HG03064 (cell line): ENCODE measurements around the gene CSGALNACT2.
"Not testable (repeated sequence)": the region's sequence is repeated elsewhere in the genome, so short reads cannot be mapped to it uniquely, and the experiment has no call there.

Source experiments
- ATAC-seq: cut with Tn5 transposase; IDR thresholded peaks from one replicate; pipeline ENCODE4 v1.9.1; 2021; ENCODE audit warnings: low read depth; ENCODE audit not compliant: unreplicated experiment

The CSGALNACT2 gene

DNA sequence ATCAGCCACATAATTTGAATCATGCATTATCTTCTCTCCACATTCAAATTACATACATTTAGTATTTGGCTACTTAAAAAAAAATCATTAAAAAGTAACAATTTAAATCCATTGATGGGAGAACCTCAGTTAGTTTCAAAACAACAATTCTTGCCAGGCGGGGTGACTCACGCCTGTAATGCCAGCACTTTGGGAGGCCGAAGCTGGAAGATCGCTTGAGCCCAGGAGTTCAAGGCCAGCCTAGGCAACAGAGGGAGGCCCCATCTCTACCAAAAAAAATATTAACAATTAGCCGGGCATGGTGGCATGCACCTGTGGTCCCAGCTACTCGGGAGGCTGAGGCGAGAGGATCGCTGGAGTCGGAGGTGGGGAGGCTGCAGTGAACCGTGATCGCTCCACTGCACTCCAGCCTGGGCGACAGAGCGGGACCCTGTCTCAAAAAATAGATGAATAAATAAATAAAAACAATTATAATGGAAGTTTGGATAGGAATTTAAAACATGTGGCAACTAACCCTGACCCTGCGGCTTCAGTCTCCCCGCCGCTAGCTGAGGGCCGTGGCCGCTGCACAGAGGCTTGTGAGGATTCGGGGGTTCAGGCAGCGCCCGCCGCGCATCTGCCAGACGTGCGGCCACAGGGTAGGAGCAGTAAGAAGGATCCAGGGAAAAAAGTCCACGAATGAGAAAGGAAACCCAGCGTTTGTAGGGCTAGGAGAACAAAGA is 1.1 kb upstream of the CSGALNACT2 start:
- ATAC-seq = no peak

DNA sequence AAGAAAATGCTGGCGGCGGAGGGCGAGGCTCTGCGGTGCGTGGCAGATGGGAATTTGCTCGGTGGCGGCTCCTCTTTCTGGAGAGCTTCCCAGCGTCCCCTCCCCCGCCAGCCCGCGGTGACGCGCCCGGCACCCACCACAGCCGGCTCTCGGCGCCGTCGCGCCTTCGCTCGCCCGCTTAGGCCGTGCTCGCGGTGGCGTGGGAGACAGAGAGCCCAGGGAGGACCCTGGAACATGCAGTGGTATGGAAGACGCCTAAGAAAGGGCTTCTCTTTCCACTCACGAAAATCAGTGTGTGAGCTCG is 576 bp upstream of the CSGALNACT2 start:
- peak; percentile 18 for ATAC-seq

DNA sequence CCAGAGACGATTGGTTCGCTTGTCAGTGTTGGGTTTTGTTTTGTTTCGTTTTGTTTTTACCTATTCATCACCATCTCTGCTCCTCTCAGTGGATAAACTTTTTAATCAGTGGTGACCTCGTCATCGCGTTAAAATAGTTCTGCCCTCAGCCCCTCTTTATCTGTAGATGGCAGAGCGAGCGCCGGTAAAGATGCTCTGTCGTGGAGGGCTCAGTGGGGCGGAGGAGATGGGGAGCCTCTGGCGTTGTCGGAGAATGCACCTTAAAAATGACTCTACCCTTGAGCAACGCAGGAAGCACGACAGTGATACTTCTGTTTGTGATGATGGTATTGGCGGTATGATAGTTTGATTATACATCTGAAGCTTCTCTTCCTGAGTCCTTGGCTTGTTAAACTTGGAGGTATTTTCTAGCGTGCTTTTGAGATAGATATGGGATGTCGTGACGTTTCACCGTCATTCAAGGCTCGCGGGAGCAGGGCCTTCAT is 554 bp downstream of the CSGALNACT2 start:
- ATAC-seq = peak; percentile 20

DNA sequence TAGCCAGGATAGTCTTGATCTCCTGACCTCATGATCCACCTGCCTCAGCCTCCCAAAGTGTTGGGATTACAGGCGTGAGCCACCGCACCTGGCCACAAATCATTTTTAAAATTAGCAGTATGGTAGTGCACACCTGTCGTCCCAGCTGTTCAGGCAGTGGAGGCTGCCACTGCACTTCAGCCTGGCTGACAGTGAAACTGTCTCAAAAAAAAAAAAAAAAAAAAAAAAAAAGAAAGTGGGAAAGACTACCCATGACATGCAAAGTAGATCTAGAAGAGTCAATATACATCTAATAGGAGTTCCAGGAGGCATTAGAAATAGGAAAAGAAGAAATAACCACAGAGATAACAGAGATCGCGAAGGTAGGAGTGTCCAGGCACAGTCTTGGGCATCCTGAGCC is 3.2 kb downstream of the CSGALNACT2 start:
- ATAC-seq = no peak

DNA sequence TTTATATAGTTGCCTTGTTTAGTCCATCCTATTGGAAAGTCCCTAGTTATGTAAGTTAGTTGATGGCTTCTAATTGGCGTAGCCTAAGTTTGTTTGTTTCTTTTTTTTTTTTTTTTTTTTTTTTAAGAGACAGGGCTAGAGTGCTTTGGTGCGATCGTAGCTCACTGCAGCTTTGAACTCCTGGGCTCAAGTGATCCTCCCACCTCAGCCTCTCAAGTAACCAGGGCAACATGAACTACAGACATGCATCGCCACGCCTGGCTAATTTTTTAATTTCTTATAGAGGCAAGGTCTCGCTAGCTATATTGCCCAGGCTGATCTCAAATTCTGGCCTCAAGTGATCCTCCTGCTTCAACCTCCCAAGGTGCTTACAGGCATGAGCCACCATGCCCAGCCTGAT is 7.1 kb downstream of the CSGALNACT2 start:
- ATAC-seq = no peak

DNA sequence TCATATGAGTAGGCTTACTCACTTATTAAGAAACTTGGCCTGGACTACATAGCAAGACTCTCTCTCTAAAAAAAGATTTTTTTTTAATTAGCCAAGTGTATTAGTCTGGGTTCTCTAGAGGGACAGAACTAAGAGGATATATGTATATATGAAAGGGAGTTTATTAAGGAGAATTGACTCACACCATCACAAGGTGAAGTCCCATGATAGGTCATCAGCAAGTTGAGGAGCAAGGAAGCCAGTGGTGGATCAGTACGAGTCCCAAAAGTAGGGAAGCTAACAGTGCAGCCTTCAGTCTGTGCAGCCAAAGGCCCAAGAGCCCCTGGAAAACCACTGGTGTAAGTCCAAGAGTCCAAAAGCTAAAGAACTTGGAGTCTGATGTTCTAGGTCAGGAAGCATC is 7.7 kb downstream of the CSGALNACT2 start:
- ATAC-seq = not testable (repeated sequence)

DNA sequence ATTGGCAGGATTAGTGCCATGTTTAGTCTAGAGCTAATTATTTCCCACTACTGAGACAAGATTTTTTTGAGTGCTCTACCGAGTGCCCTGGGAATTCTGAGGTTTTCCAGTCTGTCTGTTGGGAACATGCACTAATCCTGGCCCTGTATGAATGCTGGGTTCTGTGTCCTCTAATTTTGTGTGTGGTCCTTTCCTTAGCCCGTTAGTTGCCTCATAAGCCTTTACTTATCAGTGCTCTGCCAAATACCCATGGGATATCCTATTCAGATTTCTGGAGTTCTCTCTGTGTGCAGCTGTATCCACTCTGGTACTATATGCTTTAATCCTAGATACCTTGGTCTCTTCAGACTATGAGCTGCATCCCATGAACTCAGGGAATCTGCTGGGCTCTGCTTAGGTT is 13.1 kb downstream of the CSGALNACT2 start:
- ATAC-seq = no peak

DNA sequence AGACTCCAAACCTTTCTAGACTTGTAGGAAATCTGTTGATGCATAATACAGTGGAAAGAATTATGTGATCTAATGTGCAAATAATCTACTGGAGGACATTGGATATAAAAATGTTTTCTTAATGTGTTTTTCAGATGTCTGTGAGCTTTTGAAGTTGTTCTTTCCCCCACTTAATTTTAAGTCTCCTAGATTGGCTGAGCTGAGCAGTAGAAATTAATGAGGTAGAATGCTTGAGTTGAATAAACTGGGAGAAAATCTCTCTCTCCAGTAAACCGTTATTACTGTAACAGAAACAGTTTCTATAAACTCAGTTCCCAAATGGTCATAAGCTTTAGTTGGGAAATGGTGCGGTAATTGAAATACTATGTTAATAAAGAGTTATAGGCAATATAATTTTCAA is 15.7 kb downstream of the CSGALNACT2 start:
- no peak for ATAC-seq

DNA sequence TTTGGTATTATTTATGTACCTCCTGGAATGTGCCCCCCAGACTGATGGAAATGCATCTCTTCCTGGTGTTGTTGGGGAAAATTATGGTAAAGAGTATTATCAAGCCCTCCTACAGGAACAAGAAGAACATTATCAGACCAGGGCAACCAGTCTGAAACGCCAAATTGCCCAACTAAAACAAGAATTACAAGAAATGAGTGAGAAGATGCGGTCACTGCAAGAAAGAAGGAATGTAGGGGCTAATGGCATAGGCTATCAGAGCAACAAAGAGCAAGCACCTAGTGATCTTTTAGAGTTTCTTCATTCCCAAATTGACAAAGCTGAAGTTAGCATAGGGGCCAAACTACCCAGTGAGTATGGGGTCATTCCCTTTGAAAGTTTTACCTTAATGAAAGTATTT is 17.0 kb downstream of the CSGALNACT2 start:
- no peak for ATAC-seq

DNA sequence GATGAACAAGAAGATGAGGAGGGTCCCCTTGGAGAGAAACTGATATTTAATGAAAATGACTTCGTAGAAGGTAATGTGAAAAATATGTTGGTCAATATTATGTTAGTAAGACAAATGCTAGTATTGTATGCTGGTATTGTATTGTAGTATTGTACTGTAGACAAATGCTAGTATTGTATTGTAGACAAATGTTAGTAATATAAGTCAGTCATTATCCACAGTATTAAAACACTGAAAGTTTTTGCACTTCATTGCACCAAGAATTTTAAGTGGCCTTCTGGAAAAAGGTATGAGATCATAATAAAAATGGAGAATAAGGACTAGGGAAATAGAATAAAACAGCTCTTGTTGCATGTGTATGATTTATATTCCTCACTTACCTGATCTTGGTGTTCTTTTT is 17.5 kb downstream of the CSGALNACT2 start:
- ATAC-seq = no peak

DNA sequence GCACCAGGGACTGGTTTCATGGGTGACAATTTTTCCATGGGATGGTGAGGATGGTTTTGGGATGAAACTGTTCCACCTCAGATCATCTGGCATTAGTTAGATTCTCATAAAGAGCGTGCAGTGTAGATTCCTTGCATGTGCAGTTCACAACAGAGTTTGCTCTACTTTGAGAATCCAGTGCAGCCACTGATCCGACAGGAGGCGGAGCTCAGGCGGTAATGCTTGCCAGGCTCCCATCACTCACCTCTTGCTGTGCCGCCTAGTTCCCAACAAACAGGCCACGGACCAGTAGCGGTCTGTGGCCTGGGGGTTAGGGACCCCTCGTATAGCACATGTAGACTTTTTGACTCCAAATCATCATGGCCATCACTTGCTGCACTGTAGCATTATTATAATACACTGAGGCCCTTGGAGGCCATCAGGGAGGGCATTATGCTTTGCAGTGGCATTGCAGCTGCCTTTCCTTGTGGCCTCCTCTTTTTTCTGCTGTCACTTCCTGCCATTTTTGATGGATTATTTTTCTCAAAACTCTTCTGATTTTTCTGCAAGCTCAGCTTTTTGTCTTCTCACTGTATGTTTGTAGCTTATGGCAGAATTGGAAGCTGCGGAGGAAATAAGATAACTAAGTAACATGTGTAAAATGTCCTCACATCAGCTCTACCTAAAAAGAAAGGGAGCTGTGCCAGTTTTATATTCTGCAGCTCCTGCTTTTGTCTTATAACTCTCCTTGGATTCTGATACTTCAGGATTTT is 18.5 kb downstream of the CSGALNACT2 start:
- ATAC-seq = no peak

DNA sequence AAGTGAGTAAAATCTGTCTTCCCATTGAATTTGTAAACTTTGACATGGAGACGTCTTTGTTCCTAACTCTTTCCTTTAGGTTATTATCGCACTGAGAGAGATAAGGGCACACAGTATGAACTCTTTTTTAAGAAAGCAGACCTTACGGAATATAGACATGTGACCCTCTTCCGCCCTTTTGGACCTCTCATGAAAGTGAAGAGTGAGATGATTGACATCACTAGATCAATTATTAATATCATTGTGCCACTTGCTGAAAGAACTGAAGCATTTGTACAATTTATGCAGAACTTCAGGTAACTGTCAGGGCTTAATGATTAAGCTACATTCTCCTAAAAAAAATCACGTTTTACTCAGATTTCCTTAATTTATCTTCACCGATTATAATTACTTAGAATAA is 20.4 kb downstream of the CSGALNACT2 start:
- no peak for ATAC-seq

DNA sequence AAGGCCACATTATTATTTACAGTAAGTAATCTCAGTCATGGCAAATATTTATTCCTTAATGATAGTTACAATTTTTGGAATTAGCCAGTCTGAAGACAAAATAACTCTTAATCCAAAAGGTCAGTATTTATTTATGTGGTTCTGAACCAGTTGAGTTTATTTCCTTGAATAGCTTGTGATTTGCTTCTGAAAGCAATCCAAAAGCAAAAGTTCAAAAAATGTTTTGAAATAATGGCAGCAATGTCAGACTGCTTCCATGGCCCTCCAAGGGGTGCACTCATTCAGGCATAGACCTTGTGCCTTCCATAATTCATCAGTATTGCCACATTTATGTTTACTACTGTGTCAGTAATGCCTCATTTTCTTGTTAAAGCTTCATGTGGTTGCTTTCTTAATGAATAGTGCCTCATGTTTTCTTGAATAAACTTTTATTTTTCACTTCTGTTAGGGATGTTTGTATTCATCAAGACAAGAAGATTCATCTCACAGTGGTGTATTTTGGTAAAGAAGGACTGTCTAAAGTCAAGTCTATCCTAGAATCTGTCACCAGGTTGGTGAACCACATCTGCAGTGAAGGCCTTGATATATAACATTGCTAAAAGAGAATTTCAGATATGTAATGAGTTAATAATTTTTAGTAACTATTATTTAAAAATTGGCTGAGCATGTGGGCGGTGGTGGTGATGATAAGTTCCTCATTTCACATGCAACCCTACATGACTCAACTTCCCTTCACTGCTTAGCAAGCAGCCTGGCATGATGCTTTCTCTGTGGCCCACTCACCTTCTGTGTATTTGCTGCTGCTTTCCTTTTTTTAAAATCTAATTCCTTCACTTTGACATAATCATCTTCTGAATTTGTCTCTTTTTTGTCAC is 22.0 kb downstream of the CSGALNACT2 start:
- peak; percentile 62 for ATAC-seq

DNA sequence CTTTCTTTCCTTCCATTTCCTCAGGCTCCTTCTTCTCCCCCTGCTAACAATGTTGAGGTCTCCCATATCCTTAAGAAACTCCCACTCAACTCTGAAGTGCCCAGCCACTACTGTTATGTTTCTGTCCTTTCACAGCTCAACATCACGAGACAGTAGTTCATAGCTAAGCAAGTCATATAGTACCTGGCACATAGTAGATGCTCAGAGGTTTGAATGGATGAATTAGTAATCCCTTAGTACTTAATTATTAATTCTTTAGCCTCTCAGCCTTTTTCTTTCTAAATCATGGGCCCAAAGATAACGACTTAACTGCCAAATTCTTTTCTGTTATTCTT is 22.6 kb downstream of the CSGALNACT2 start:
- ATAC-seq = peak; percentile 62

DNA sequence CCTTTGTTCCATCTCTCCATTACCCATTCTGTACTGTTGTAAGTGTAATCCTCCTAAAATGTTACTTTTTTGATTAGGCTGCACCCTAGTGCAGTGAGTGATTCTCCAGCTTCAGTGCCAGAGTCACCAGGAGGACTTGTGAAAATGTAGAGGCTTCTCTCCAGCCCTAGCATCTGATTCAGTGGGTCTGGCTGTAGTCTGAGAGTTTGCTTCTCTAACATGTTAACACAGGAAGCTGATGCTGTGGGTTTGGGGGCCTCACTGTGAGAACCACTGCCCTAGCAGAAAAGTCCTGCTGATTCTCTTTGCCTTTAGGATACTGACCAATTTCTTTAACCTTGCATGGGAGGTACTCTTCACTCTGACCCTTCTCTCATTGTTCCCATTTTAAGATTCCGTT is 24.4 kb downstream of the CSGALNACT2 start:
- ATAC-seq = no peak

DNA sequence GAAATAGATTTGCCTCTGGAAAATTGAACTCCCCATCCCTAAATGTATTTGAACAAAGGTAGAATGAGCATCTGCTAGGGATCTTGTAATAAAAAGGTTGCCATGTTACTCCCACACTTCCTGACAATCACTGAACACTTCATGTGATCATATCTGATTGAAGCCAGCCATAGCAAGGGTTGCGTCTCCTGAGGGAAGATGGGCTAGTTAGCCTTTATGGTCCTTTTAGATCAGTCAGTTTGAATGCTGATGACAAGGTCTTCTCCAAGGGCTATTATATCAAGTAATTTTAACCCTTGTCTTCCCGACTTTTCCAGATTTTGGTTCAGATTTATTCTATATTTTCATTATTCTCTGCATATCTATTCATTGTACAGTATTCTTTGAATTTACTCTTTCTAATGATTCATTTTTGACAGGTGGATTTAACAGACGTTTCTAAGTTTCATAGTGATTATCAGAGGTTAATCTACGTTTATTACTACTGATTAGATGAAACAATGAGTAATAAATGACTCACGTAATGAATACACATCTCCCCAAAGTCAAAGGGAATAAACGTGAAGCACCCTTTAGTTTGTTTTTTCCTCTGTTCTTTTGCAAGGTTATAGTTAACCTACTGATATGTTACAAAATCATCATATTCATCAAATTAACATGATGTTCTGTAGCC is 28.1 kb downstream of the CSGALNACT2 start:
- no peak for ATAC-seq

DNA sequence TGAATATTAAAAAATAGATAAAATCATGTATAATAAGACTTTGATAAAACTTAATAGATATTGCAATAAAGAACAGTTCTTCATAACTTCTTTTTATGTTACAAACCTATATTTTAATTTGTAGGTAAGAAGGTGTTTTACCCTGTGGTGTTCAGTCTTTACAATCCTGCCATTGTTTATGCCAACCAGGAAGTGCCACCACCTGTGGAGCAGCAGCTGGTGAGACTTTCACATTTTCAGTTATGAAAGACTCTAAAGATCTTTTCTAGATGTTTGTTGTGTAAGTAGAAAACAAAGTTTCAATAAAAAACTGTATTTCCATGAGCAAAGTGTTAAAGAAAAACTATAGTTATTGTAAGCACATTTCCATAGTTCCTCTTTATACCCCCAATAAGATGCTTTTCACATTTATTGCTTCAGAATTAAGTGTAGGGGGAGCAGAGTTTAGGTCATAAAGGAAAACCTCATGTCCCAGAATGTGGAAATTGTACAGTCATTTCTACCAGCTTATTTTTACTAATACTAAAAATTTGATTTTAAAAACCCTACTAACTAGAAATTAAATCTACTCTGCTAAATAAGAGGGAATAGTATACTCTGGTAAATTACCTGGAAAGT is 28.7 kb downstream of the CSGALNACT2 start:
- peak; percentile 69 for ATAC-seq

DNA sequence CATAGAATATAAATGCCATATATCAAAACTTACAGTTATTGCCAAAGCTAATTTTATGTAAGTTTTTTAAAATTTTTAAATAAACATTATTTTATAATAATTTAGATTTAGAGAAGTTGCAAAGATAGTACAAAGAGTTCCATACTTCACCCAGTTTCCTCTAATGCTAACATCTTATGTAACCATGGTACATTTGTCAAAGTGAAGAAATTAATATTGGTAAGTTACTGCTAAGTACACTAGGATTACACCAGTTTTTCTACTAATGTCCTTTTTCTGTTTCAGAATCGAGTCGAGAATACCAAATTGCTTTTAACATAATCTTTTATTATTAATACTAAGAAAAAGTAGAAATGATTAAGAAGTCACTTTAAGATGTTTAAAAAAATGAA is 29.2 kb downstream of the CSGALNACT2 start:
- no peak for ATAC-seq

DNA sequence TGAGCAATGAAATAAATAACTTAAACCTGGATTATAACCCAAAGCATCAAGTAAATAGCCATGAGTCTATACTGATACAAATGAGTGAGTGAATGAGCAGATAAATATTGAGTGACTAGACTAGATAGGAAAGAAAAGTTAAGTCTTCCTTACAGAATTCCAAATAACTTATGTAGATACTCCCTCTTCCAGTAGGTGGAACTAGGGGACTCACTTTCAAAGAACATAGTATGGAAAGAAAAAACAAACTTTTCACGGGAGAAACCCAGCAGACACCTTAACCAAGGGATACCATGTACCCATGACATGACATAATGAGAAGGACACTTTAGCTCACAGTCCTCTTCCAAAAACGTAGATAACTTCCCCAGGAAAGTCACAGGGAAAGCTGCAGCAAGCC is 32.2 kb downstream of the CSGALNACT2 start:
- no peak for ATAC-seq

DNA sequence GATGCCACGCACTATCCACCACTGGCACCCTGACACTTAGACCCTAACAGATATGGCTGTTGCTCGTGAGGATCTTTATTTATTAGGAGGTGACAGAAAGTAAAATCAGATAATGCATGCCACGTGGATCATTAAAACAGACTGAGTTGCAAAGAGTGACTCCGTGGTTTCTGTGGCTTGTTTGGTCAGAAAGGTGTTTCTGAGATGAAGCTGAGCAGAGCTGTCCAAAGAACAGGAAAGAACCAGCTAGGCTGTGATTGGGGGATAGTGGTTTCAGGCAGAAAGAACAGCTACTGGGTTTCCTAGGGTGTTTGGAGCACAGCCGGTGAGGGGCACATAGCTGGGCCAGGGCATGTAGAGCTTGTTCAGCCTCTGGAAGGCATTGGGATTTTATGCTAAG is 34.4 kb downstream of the CSGALNACT2 start:
- ATAC-seq = no peak
